ENCODE data around the gene GPLD1. TPM values are rescaled to one million over a fixed set of nuclear protein-coding genes. Genes with fewer than 3 reads are reported as not detected.
"Not testable (repeated sequence)": the region's sequence is repeated elsewhere in the genome, so short reads cannot be mapped to it uniquely, and the experiment has no call there.

GPLD1 gene
- total RNA-seq, 1 donor from 2014 or later = 0.48 TPM

- intact Hi-C loops (cut with micrococcal nuclease) = no loop called here
- Mint-ChIP-seq H3K4me1 (ENCODE audit: low read depth) (peaks cover 4% of the 10 kb centered on the region), H3K4me3 (ENCODE audit: low read depth) (no peak overlapping the region), H3K27ac (no peak overlapping the region), H3K9me3 (no peaks in the 10 kb centered on the region), H3K27me3 (ENCODE audit: low read depth) (no peaks in the 10 kb centered on the region), H3K36me3 (ENCODE audit: low read depth) (peaks cover 50% of the 10 kb centered on the region)
- no peak for DNase-seq (ENCODE audit: low spot score)
Measured at GRCh38 chr6:24412294-24412693, 77.1 kb downstream of the GPLD1 start.

GRCh38 chr6:24410622-24411021, 78.8 kb downstream of the GPLD1 start:
- no peak overlapping the region for H3K4me3 Mint-ChIP-seq (ENCODE audit: low read depth)
- intact Hi-C loops (cut with micrococcal nuclease) = no loop called here
- no peak for DNase-seq (ENCODE audit: low spot score)
- H3K36me3 Mint-ChIP-seq (ENCODE audit: low read depth) = peaks cover 45% of the 10 kb centered on the region
- no peak overlapping the region for H3K27ac Mint-ChIP-seq
- H3K4me1 Mint-ChIP-seq (ENCODE audit: low read depth) = peaks cover 4% of the 10 kb centered on the region
- H3K9me3 Mint-ChIP-seq = no peaks in the 10 kb centered on the region
- no peaks in the 10 kb centered on the region for H3K27me3 Mint-ChIP-seq (ENCODE audit: low read depth)

- intact Hi-C loops (cut with micrococcal nuclease) = no loop called here
- Mint-ChIP-seq H3K9me3 (no peaks in the 10 kb centered on the region), H3K4me1 (ENCODE audit: low read depth) (peaks cover 15% of the 10 kb centered on the region), H3K4me3 (ENCODE audit: low read depth) (no peak overlapping the region), H3K27me3 (ENCODE audit: low read depth) (no peaks in the 10 kb centered on the region), H3K27ac (no peak overlapping the region), H3K36me3 (ENCODE audit: low read depth) (peaks cover 47% of the 10 kb centered on the region)
- DNase-seq (ENCODE audit: low spot score) = no peak
Measured at GRCh38 chr6:24408719-24409410, 80.5 kb downstream of the GPLD1 start.

GRCh38 chr6:24405262-24405661, 84.1 kb downstream of the GPLD1 start:
- DNase-seq (ENCODE audit: low spot score) = no peak
- Mint-ChIP-seq H3K4me3 (ENCODE audit: low read depth) (no peak overlapping the region), H3K9me3 (no peaks in the 10 kb centered on the region), H3K27ac (no peak overlapping the region), H3K36me3 (ENCODE audit: low read depth) (peaks cover 35% of the 10 kb centered on the region), H3K4me1 (ENCODE audit: low read depth) (peaks cover 25% of the 10 kb centered on the region), H3K27me3 (ENCODE audit: low read depth) (peaks cover 9% of the 10 kb centered on the region)
- intact Hi-C loops (cut with micrococcal nuclease) = no loop called here

DNA sequence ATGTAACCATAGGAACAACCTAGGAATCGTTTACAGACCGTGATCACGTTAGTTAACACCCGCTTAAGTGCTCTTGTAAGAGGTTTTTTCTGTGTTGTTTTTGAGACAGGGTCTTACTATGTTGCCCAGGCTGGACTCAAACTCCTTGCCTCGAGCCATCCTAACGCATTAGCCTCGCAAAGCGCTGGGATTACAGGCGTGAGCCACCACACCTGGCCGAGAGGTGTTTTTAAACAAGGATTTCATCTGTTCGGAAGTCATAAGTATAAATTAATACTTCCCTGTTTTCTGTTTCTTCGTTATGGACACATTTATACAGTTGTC, 85.9 kb downstream of the GPLD1 start:
- DNase-seq (ENCODE audit: low spot score) = no peak
- Mint-ChIP-seq H3K9me3 (no peaks in the 10 kb centered on the region), H3K27ac (peak overlapping the region; percentile 83), H3K27me3 (ENCODE audit: low read depth) (peaks cover 20% of the 10 kb centered on the region), H3K4me1 (ENCODE audit: low read depth) (peaks cover 25% of the 10 kb centered on the region), H3K36me3 (ENCODE audit: low read depth) (peaks cover 24% of the 10 kb centered on the region), H3K4me3 (ENCODE audit: low read depth) (peak overlapping the region; percentile 99)
- intact Hi-C loops (cut with micrococcal nuclease) = loop anchor here (2.0 kb wide), 1 partner anchor 91 kb away; the partner anchor contains the start of gene ALDH5A1

DNA sequence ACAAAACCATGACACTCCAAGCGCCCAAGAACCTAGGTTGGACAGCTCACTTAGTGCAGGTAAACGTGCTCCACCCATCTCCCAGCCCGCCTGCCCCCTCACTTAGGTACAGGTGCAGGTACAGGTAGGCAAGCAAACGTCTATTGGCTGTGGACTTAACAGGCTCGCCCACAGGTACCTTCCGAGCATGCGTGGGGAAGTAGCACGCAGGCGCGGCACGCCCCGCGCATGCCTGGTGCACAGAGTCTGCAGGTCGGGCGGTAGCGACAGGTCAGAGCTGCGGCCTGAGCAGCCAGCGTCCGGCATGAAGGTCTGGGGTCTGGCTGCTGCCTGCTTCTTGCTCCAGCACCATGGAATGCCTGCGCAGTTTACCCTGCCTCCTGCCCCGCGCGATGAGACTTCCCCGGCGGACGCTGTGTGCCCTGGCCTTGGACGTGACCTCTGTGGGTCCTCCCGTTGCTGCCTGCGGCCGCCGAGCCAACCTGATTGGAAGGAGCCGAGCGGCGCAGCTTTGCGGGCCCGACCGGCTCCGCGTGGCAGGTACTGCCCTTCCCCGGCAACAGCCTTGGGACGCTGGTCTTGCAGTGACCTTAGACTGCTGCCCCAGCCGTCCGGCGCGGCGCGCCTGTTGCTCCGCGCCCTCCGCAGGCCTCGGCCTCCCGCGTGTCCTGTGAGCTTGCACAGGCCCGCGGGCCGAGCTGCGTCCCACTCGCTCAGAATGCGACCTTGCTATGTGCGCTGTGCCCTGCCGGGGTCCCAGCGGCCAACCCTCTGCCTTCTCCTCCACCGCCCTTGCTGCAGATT, 86.5 kb downstream of the GPLD1 start, which contains the start of gene MRS2:
Gene MRS2 (plus strand): TSS at position 240 of the 804 bp plus-strand sequence. CDS start 111 bp downstream, at position 351.
- intact Hi-C loops (cut with micrococcal nuclease) = loop anchor here (2.0 kb wide), 1 partner anchor 92 kb away; the partner anchor contains the start of gene ALDH5A1
- DNase-seq (ENCODE audit: low spot score) = peak; percentile 74
- Mint-ChIP-seq H3K27me3 (ENCODE audit: low read depth) (peaks cover 22% of the 10 kb centered on the region), H3K4me3 (ENCODE audit: low read depth) (peak within 1 kb of the TSS; percentile 99), H3K36me3 (ENCODE audit: low read depth) (peaks cover 23% of the 10 kb centered on the region), H3K9me3 (no peaks in the 10 kb centered on the region), H3K27ac (peak within 1 kb of the TSS; percentile 83), H3K4me1 (ENCODE audit: low read depth) (peaks cover 25% of the 10 kb centered on the region)

DNA sequence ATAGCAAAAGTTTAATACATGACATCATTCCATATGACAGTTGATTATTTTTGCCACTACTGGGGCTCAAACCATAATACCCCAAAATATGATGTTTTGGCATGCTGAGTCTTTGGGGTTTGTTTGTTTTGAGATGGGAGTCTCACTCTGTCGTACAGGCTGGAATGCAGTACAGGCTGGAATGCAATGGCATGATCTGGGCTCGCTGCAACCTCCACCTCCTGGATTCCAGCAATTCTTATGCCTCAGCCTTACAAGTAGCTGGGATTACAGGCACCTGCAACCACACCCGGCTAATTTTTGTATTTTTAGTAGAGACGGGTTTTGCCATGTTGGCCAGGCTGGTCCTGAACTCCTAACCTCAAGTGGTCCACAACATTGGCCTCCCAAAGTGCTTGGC, 87.9 kb downstream of the GPLD1 start:
- H3K36me3 Mint-ChIP-seq (ENCODE audit: low read depth) = peaks cover 21% of the 10 kb centered on the region
- DNase-seq (ENCODE audit: low spot score) = no peak
- intact Hi-C loops (cut with micrococcal nuclease) = no loop called here
- peak overlapping the region; percentile 2 for H3K4me3 Mint-ChIP-seq (ENCODE audit: low read depth)
- no peak overlapping the region for H3K27ac Mint-ChIP-seq
- peaks cover 30% of the 10 kb centered on the region for H3K27me3 Mint-ChIP-seq (ENCODE audit: low read depth)
- peaks cover 25% of the 10 kb centered on the region for H3K4me1 Mint-ChIP-seq (ENCODE audit: low read depth)
- no peaks in the 10 kb centered on the region for H3K9me3 Mint-ChIP-seq

DNA sequence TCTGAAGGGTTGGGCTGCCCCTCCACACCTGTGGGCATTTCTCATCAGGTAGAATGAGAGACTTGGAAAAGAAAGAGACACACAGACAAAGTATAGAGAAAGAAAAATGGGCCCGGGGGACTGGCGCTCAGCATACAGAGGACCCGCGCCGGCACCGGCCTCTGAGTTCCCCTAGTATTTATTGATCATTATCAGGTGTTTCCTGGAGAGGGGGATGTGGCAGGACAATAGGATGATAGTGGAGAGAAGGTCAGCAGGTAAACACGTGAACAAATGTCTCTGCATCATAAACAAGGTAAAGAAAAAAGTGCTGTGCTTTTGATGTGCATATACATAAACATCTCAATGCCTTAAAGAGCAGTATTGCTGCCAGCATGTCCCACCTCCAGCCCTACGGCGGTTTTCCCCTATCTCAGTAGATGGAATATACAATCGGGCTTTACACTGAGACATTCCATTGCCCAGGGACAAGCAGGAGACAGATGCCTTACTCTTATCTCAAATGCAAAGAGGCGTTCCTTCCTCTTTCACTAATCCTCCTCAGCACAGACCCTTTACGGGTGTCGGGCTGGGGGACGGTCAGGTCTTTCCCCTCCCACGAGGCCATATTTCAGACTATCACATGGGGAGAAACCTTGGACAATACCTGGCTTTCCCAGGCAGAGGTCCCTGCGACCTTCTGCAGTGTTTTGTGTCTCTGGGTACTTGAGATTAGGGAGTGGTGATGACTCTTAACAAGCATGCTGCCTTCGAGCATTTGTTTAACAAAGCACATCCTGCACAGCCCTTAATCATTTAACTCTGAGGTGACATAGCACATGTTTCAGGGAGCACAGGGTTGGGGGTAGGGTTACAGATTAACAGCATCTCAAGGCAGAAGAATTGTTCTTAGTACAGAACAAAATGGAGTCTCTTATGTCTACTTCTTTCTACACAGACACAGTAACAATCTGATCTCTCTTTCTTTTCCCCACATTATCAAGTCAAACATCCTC, 89.0 kb downstream of the GPLD1 start:
- DNase-seq (ENCODE audit: low spot score); H3K27ac Mint-ChIP-seq; intact Hi-C loops (cut with micrococcal nuclease); H3K4me3 Mint-ChIP-seq (ENCODE audit: low read depth); H3K9me3 Mint-ChIP-seq: not testable (repeated sequence)
- H3K27me3 Mint-ChIP-seq (ENCODE audit: low read depth) = peaks cover 32% of the 10 kb centered on the region
- peaks cover 23% of the 10 kb centered on the region for H3K4me1 Mint-ChIP-seq (ENCODE audit: low read depth)
- peaks cover 15% of the 10 kb centered on the region for H3K36me3 Mint-ChIP-seq (ENCODE audit: low read depth)

- intact Hi-C loops (cut with micrococcal nuclease) = no loop called here
- no peaks in the 10 kb centered on the region for H3K9me3 Mint-ChIP-seq
- no peak overlapping the region for H3K27ac Mint-ChIP-seq
Measured at GRCh38 chr6:24397631-24398030, 91.7 kb downstream of the GPLD1 start.

DNA sequence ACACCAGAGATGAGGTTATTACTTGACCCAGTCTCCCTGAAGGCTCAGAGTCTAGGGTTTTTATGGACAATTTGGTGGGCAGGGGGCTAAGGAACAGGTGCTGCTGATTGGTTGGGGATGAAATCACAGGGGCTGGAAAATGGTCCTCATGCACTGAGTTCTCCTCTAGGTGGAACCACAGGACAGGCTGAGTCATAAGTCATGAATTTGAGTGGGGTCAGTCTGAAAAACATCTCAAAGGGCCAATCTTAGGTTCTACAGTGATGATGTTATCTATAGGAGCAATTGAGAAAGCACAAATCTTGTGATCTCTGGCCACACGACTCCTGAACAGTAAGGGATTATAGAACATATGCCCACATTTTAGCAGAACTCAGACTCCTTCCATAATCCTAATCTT, 92.6 kb downstream of the GPLD1 start:
- peaks cover 31% of the 10 kb centered on the region for H3K27me3 Mint-ChIP-seq (ENCODE audit: low read depth)
- no peaks in the 10 kb centered on the region for H3K36me3 Mint-ChIP-seq (ENCODE audit: low read depth)
- no peak for DNase-seq (ENCODE audit: low spot score)
- no peaks in the 10 kb centered on the region for H3K9me3 Mint-ChIP-seq
- peaks cover 5% of the 10 kb centered on the region for H3K4me1 Mint-ChIP-seq (ENCODE audit: low read depth)
- H3K4me3 Mint-ChIP-seq (ENCODE audit: low read depth) = no peak overlapping the region
- intact Hi-C loops (cut with micrococcal nuclease) = no loop called here
- H3K27ac Mint-ChIP-seq = no peak overlapping the region

More at GRCh38 chr6:24397631-24398030, 91.7 kb downstream of the GPLD1 start:
- no peak for DNase-seq (ENCODE audit: low spot score)
- Mint-ChIP-seq H3K4me3 (ENCODE audit: low read depth) (no peak overlapping the region), H3K36me3 (ENCODE audit: low read depth) (no peaks in the 10 kb centered on the region), H3K4me1 (ENCODE audit: low read depth) (peaks cover 6% of the 10 kb centered on the region), H3K27me3 (ENCODE audit: low read depth) (peaks cover 32% of the 10 kb centered on the region)

DNA sequence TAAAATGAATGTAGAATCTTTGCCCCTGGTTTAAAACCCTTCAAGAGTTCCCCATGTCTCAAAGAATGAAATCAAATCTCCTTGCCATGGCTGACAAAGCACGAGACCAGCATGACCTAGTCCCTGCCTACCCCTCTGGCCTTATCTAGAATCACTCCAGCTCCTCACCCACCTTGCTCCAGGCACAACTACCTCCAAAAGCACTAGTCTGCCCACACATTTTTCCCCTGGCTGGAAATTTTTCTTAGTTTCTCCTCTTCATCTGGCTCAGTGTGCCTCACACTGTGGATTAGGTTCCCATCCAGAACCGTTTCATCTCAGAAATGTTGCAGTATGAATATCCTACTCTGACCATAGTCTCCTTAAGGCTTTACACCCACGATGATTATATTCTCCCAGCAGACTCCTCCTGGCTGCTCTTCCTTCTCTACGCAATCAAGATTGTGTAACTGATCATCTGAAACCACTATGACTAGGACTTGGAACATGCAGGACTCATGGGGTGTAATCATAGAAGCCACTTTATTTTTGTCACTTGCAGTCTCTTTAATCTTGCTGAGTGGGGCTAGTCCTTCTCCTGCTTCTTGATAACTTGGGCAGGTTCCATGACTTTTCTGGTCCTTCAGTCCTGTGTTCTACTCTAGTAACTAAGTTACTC, 94.5 kb downstream of the GPLD1 start:
- Mint-ChIP-seq H3K4me3 (ENCODE audit: low read depth) (no peak overlapping the region), H3K27me3 (ENCODE audit: low read depth) (peaks cover 19% of the 10 kb centered on the region), H3K36me3 (ENCODE audit: low read depth) (no peaks in the 10 kb centered on the region), H3K4me1 (ENCODE audit: low read depth) (peaks cover 1% of the 10 kb centered on the region), H3K9me3 (no peaks in the 10 kb centered on the region), H3K27ac (no peak overlapping the region)
- no peak for DNase-seq (ENCODE audit: low spot score)
- intact Hi-C loops (cut with micrococcal nuclease) = no loop called here

All from activated T-helper 2 cell treated with anti-CD3 and anti-CD28 coated beads, Interferon-gamma antibody, Interleukin-2, Interleukin-4, amounts not matched to agents 10 μg/mL and 5 μg/mL and 100 μg/mL, durations not matched to agents 14 hours and 24 hours and 36 hours (primary cell).